NT2/D1 (cell line): ENCODE data around the gene SERPINA10.

ENCODE experiments used
- DNase-seq: peaks from one replicate; pipeline ENCODE4 v3.0.0-alpha.2; 2011; ENCODE audit warnings: low read depth, low spot score
- H3K27me3 ChIP-seq: 2 replicates; pipeline ENCODE4 v1.6.0; 2011; ENCODE audit warnings: mild to moderate bottlenecking; ENCODE audit not compliant: insufficient read length, insufficient read depth
- H3K36me3 ChIP-seq: 2 replicates; pipeline ENCODE4 v1.6.1; 2011; ENCODE audit warnings: mild to moderate bottlenecking, low read length, mixed read lengths; ENCODE audit not compliant: insufficient read depth, insufficient read length
- H3K4me1 ChIP-seq: 2 replicates; pipeline ENCODE4 v1.5.1; 2011; ENCODE audit not compliant: insufficient read depth, insufficient read length
- H3K4me3 ChIP-seq: 2 replicates; pipeline ENCODE4 v1.5.1; 2011; ENCODE audit warnings: low read depth; ENCODE audit not compliant: insufficient read length
- H3K9ac ChIP-seq: 2 replicates; pipeline ENCODE4 v1.6.0; 2011; ENCODE audit warnings: low read depth; ENCODE audit not compliant: insufficient read length
- H3K9me3 ChIP-seq: 2 replicates; pipeline ENCODE4 v1.5.1; 2011; ENCODE audit warnings: mild to moderate bottlenecking, low read length; ENCODE audit not compliant: insufficient read depth
- SUZ12 ChIP-seq: IDR thresholded peaks from 2 replicates; pipeline ENCODE4 v1.6.1; 2011; ENCODE audit not compliant: insufficient read length, insufficient read depth; ENCODE audit errors: extremely low read depth
- YY1 ChIP-seq: IDR thresholded peaks from 2 replicates; pipeline ENCODE4 v1.6.1; 2011; ENCODE audit not compliant: insufficient read length, insufficient read depth
- ZNF274 ChIP-seq: IDR thresholded peaks from 2 replicates; pipeline ENCODE4 v1.6.1; 2011; ENCODE audit warnings: mild to moderate bottlenecking, low read depth, low read length

SERPINA10 gene, protein sequence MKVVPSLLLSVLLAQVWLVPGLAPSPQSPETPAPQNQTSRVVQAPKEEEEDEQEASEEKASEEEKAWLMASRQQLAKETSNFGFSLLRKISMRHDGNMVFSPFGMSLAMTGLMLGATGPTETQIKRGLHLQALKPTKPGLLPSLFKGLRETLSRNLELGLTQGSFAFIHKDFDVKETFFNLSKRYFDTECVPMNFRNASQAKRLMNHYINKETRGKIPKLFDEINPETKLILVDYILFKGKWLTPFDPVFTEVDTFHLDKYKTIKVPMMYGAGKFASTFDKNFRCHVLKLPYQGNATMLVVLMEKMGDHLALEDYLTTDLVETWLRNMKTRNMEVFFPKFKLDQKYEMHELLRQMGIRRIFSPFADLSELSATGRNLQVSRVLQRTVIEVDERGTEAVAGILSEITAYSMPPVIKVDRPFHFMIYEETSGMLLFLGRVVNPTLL

DNA sequence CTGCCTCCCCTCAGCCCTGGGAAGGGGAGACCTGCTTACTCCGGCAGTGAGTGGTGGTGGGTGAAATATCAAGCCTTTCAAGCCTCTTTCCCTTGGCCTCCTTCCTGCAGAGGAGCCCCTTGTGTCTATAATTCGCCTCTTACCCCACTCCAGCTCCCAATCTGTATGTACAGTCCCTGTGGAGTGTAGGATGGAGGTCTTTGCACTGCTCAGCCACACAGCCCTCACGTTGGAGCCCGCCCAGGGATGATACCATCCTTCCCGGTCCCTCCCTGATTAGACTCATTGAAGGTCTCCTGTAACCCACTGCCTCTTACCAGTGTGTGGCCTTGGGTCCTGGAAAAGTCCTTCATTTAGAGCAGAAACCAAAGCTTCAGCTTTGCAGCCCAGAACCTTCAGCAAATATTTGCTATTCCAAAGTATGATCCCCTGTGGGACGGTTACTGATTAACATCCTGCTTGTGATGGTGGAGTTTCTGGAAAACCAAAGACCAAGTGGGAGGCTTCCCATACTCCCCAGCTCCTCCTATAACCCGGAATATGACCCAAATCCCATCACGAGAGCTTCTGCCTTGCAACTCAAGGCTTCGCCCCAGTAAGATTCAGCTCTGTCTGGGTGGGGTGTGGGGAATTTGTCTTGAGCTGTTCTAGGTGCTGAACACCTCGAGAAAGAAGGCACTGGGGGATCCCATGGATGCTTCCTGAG, at the start of gene SERPINA10:
Gene SERPINA10 (minus strand): TSS at position 397 of the 706 bp plus-strand sequence. CDS start 2,675 bp downstream, outside the sequence.
- no peak for TF ChIP-seq YY1
- no peak for TF ChIP-seq SUZ12
- TF ChIP-seq ZNF274, result no peak
- H3K4me3 ChIP-seq, result no peak within 1 kb of the TSS
- no peaks in the 10 kb centered on the region for H3K27me3 ChIP-seq
- no peak for DNase-seq
- peaks cover 2% of the 10 kb centered on the region for H3K4me1 ChIP-seq
- H3K9ac ChIP-seq, result no peak within 1 kb of the TSS
- no peaks in the 10 kb centered on the region for H3K36me3 ChIP-seq
- H3K9me3 ChIP-seq, result no peaks in the 10 kb centered on the region

DNA sequence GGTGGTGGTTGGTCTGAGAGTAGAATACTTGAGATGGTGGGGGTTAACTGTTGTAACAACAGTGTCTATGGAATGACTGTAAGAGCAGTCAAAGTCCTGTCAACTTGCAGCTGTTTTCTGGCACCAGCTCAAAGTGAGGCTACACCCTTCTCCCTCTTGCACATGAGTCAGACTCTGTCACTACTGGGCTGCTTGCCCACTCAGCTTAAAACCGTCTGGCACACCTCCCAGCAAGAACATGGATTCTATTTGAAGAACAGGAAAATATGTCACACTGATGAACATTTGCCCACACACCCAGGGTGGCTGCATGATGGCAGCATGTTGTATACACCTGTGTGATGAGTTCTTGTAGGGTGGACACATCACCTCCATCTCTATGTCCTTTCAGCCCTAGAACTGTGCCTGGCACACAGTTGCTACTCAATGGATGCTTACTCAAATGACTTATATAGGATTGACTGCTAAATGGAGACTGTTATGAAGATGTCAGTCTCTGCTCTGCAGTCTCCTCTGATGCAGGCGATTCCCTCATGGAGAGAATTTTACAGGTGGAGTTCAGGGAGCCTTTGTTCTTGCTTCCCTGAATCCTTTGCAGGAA, 49.4 kb upstream of the SERPINA10 start:
- no peaks in the 10 kb centered on the region for H3K9me3 ChIP-seq
- TF ChIP-seq YY1 (no peak), ZNF274 (no peak), SUZ12 (no peak)
- no peaks in the 10 kb centered on the region for H3K27me3 ChIP-seq
- H3K4me3 ChIP-seq, result no peak overlapping the region
- H3K4me1 ChIP-seq, result peaks cover 2% of the 10 kb centered on the region
- no peak for DNase-seq
- H3K36me3 ChIP-seq, result no peaks in the 10 kb centered on the region
- no peak overlapping the region for H3K9ac ChIP-seq

DNA sequence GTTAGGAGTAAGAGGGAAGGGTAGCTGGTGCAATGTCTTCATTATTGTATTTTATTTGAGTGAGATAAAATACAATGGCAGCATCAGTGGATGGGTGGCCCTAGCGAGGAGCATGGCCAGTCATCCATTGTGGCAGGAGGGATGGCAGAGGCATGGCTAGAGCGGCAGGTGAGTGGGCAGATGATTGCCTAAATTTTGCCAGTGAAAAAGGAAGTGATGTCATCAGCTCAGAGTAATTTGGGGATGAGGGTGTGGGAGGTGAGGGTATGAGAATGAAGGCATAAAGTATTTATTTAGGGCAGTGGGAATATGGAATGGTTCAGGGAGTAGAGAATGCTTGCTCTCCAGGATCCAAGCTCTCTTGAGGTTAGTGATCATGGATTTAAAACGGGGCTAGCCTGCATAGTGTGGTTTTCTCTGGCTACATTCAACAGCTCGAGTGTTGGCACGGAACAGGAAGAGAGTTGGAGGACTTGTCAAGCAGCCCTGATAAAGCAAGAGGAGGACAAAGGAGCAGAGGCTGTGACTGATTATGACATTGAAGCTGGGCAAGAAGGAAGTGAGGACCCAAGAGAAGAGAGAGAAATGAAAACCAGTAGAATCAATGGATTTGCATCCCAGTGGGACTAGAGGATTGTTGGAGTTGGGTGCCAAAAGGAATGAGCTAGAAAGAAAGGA, 48.7 kb upstream of the SERPINA10 start:
- H3K27me3 ChIP-seq, result no peaks in the 10 kb centered on the region
- no peak for TF ChIP-seq SUZ12
- TF ChIP-seq YY1, result no peak
- no peak for TF ChIP-seq ZNF274
- H3K4me1 ChIP-seq, result peaks cover 2% of the 10 kb centered on the region
- H3K9ac ChIP-seq, result no peak overlapping the region
- no peak overlapping the region for H3K4me3 ChIP-seq
- no peaks in the 10 kb centered on the region for H3K36me3 ChIP-seq
- H3K9me3 ChIP-seq, result no peaks in the 10 kb centered on the region
- DNase-seq, result no peak

DNA sequence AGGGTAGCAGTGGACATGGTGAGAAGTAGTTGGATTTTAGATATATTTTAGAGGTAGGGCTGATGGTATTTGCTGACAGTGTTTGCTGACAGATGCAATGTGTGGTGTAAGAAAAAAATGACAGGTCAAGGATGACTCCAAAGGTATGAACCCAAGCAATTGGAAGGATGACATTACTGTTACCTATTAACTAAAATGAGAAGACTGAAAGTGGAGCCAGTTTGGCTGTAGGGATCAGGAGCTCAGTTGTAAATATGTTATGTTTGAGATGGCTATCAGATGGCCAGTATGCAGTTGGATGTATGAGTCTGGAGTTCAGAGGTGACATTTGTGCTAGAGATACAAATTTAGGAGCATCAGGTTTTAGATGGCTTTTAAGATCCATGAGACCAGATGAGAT, 47.5 kb upstream of the SERPINA10 start:
- DNase-seq, result no peak
- Histone ChIP-seq H3K9me3 (no peaks in the 10 kb centered on the region), H3K4me3 (no peak overlapping the region), H3K36me3 (no peaks in the 10 kb centered on the region), H3K27me3 (no peaks in the 10 kb centered on the region), H3K4me1 (peaks cover 2% of the 10 kb centered on the region), H3K9ac (no peak overlapping the region)
- TF ChIP-seq SUZ12, result no peak

DNA sequence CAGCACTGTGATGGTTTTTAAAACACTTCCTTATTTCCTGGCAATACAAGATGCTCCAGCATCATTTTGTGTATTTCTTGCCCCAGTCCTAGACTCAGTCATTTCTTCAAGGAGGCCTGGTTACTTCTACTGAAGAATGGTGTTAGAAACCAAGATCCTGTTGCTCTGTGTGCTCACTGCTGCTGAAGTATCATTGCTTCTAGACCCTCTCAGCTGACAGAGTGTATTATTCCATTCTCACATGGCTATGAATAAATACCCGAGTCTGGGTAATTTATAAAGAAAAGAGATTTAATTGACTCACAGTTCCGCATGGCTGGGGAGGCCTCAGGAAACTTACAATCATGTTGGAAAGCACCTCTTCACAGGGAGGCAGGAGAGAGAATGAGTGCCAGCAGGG, 45.0 kb upstream of the SERPINA10 start:
- no peaks in the 10 kb centered on the region for H3K9me3 ChIP-seq
- no peaks in the 10 kb centered on the region for H3K36me3 ChIP-seq
- no peak overlapping the region for H3K4me3 ChIP-seq
- H3K4me1 ChIP-seq, result no peaks in the 10 kb centered on the region
- DNase-seq, result no peak
- H3K27me3 ChIP-seq, result no peaks in the 10 kb centered on the region
- H3K9ac ChIP-seq, result no peak overlapping the region
- TF ChIP-seq ZNF274, result no peak
- no peak for TF ChIP-seq SUZ12
- no peak for TF ChIP-seq YY1

DNA sequence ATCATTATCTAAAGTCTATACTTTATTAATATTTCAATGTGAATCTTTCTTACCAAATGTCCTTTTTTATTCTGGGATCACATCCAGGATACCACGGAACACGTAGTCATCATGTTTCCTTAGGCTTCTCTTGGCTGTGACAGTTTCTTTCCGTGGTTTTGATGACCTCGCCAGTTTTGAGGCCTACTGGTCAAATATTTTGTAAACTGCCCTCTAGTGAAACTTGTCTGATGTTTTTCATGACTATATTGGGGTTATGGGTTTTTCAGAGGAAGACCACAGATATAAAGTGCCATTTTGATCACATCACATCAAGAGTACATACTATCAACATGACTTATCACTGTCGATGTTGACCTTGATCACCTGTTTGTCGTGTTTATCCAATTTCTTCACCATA, 44.2 kb upstream of the SERPINA10 start:
- TF ChIP-seq ZNF274 (no peak), SUZ12 (no peak), YY1 (no peak)
- DNase-seq, result no peak
- Histone ChIP-seq H3K9ac (no peak overlapping the region), H3K4me1 (no peaks in the 10 kb centered on the region), H3K36me3 (no peaks in the 10 kb centered on the region), H3K4me3 (no peak overlapping the region), H3K9me3 (no peaks in the 10 kb centered on the region), H3K27me3 (no peaks in the 10 kb centered on the region)

DNA sequence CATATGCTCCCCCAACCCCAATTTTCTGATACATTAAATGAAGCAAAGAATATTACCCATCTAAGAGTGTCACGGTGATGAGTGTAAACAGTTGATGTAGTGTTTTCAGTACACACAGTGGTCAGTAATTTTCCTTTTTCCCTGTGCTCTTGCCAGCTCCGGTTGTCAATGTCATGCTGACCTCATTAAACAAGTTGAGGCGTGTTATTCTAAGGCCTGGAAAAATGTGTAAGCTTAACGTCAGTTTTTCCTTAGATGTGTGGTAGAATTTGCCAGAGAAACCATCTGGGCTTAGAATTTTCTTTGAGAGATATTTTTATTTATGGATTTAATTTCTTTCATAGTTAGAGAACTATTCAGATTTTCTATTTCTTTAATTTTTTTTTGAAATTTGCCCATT, 41.8 kb upstream of the SERPINA10 start:
- no peak for TF ChIP-seq YY1
- no peak for TF ChIP-seq SUZ12
- TF ChIP-seq ZNF274, result no peak
- Histone ChIP-seq H3K4me1 (no peaks in the 10 kb centered on the region), H3K4me3 (no peak overlapping the region), H3K9ac (no peak overlapping the region), H3K36me3 (no peaks in the 10 kb centered on the region), H3K9me3 (no peaks in the 10 kb centered on the region), H3K27me3 (no peaks in the 10 kb centered on the region)
- no peak for DNase-seq
